HCT116 (cell line): ENCODE results near the gene C11orf58. TPM values are rescaled to one million over a fixed set of nuclear protein-coding genes. Genes with fewer than 3 reads are reported as not detected.

Experiments used
- ATAC-seq: fragments of 200-7000 bp; cut with Tn5 transposase; 2 replicates; pipeline ENCODE4 v1.9.1; 2020; ENCODE audit warnings: mild to moderate bottlenecking, moderate library complexity
- BruUV-seq: library from RNA; stranded (reverse); fragments of 400-500 nt; replicated peaks from 2 replicates; lab custom pipeline; 2021; lab: Mats Ljungman, UMichigan
- CTCF ChIA-PET: fragments of 300-600 bp; sonication (Branson Sonifier 250); formaldehyde crosslinking; loops from one replicate; lab custom pipeline; 2021; ENCODE audit warnings: antibody characterized with exemption; lab: Charles Lee
- POLR2A ChIA-PET: fragments of 300-600, 350-600 bp; sonication (Branson Sonifier 250); formaldehyde crosslinking; loops from one replicate; lab custom pipeline; 2021; ENCODE audit warnings: antibody characterized with exemption; lab: Charles Lee
- RAD21 ChIA-PET, 2 experiments: fragments of 300-600 bp; sonication (Branson Sonifier 250); formaldehyde crosslinking; loops; one replicate each; lab custom pipeline; 2023; ENCODE audit warnings: low total read pairs in 2 of 2; ENCODE audit not compliant: uncharacterized antibody in 2 of 2, unreplicated experiment in 2 of 2, low non-redundant PET in 1 of 2; lab: Charles Lee
- DNase-seq: peaks from one replicate; pipeline ENCODE4 v3.0.0-alpha.2; 2010; ENCODE audit warnings: low read depth, low spot score
- H2AFZ ChIP-seq: fragments of 200-600 bp; shearing (Covaris generic), sonication (generic); 2 replicates; pipeline ENCODE4 v1.6.1; 2017; ENCODE audit warnings: low read depth, mixed run types, mixed read lengths, antibody characterized with exemption, low read length; ENCODE audit not compliant: poor library complexity, severe bottlenecking
- H3K27ac ChIP-seq: 2 replicates; pipeline ENCODE4 v1.5.1; 2012; ENCODE audit warnings: low read depth, low read length
- H3K27me3 ChIP-seq: fragments of 200-600 bp; sonication (generic); 2 replicates; pipeline ENCODE4 v1.6.1; 2016; ENCODE audit warnings: mixed run types, low read length, mixed read lengths; ENCODE audit not compliant: insufficient read depth
- H3K36me3 ChIP-seq, 2 experiments: fragments of 200-500 bp in 1 of 2; fragments of 200-600 bp in 1 of 2; sonication (Bioruptor generic) in 1 of 2; sonication (generic) in 1 of 2; 2 replicates each; pipeline versions ENCODE4 v1.5.1 to v1.6.1; 2014 to 2016; ENCODE audit warnings: low read length in 2 of 2, inconsistent platforms in 1 of 2, mixed read lengths in 1 of 2, mixed run types in 1 of 2; ENCODE audit not compliant: insufficient read depth in 2 of 2, control insufficient read depth in 1 of 2
- H3K4me1 ChIP-seq, 2 experiments: fragments of 200-600 bp in 1 of 2; sonication (generic) in 1 of 2; 2 replicates each; pipeline versions ENCODE4 v1.5.1 to v1.6.1; 2012 to 2017; ENCODE audit warnings: low read length in 2 of 2, inconsistent platforms in 1 of 2, mild to moderate bottlenecking in 1 of 2, mixed read lengths in 1 of 2, mixed run types in 1 of 2, moderate library complexity in 1 of 2; ENCODE audit not compliant: insufficient read depth in 2 of 2, control insufficient read depth in 1 of 2
- H3K4me2 ChIP-seq: fragments of 200-600 bp; sonication (generic); 2 replicates; pipeline ENCODE4 v1.6.1; 2017; ENCODE audit warnings: mixed run types, low read length, mixed read lengths
- H3K4me3 ChIP-seq, 2 experiments: fragments of 200-600 bp in 1 of 2; sonication (generic) in 1 of 2; replicated peaks in 1 of 2; 2 replicates each; pipeline ENCODE4 v1.5.1; 2011 to 2016; ENCODE audit warnings: low read length in 2 of 2, control low read depth in 1 of 2, low read depth in 1 of 2, mild to moderate bottlenecking in 1 of 2, mixed read lengths in 1 of 2, mixed run types in 1 of 2
- H3K79me2 ChIP-seq: fragments of 200-600 bp; sonication (generic); 2 replicates; pipeline ENCODE4 v1.6.1; 2017; ENCODE audit warnings: mild to moderate bottlenecking, mixed run types, low read length, moderate library complexity, mixed read lengths; ENCODE audit not compliant: insufficient read depth
- H3K9ac ChIP-seq: fragments of 200-600 bp; sonication (generic); 2 replicates; pipeline ENCODE4 v1.6.1; 2016; ENCODE audit warnings: low read length, mixed read lengths
- H3K9me2 ChIP-seq: fragments of 200-600 bp; sonication (generic), shearing (Covaris generic); 2 replicates; pipeline ENCODE4 v1.6.1; 2017; ENCODE audit warnings: mixed run types, mild to moderate bottlenecking, moderate library complexity; ENCODE audit not compliant: insufficient read depth
- H3K9me3 ChIP-seq, 2 experiments: fragments of 200-500 bp in 1 of 2; fragments of 200-600 bp in 1 of 2; sonication (Bioruptor generic) in 1 of 2; sonication (generic) in 1 of 2; 2 replicates each; pipeline ENCODE4 v1.6.1; 2014 to 2017; ENCODE audit warnings: low read length in 2 of 2, mixed read lengths in 2 of 2, inconsistent platforms in 1 of 2, low read depth in 1 of 2, mild to moderate bottlenecking in 1 of 2, mixed run types in 1 of 2, moderate library complexity in 1 of 2; ENCODE audit not compliant: control insufficient read depth in 1 of 2, insufficient read depth in 1 of 2
- H4K20me1 ChIP-seq: fragments of 200-600 bp; sonication (generic), shearing (Covaris generic); 2 replicates; pipeline ENCODE4 v1.6.1; 2017; ENCODE audit warnings: mixed run types, mild to moderate bottlenecking, moderate library complexity; ENCODE audit not compliant: insufficient read depth
- CBX3 ChIP-seq: IDR thresholded peaks from 2 replicates; pipeline ENCODE4 v1.6.1; 2012; ENCODE audit warnings: low read depth
- EZH2 ChIP-seq: fragments of 200-600 bp; sonication (generic); IDR thresholded peaks from 2 replicates; pipeline ENCODE4 v1.6.1; 2017; ENCODE audit warnings: antibody characterized with exemption, mixed run types
- EZH2phosphoT487 ChIP-seq: fragments of 200-600 bp; IDR thresholded peaks from 2 replicates; pipeline ENCODE4 v1.6.1; 2018; ENCODE audit warnings: antibody characterized with exemption, borderline replicate concordance
- FOSL1 ChIP-seq: IDR thresholded peaks from 2 replicates; pipeline ENCODE4 v1.6.1; 2012; ENCODE audit warnings: low read depth
- POLR2A ChIP-seq: IDR thresholded peaks from 2 replicates; pipeline ENCODE4 v1.7.0; 2011; ENCODE audit warnings: borderline replicate concordance; ENCODE audit not compliant: insufficient read depth, insufficient read length; ENCODE audit errors: extremely low read depth
- POLR2AphosphoS5 ChIP-seq: IDR thresholded peaks from 2 replicates; pipeline ENCODE4 v1.6.1; 2011; ENCODE audit warnings: mild to moderate bottlenecking, low read depth, low read length, moderate library complexity
- REST ChIP-seq: IDR thresholded peaks from 2 replicates; pipeline ENCODE4 v1.6.1; 2012; ENCODE audit warnings: low read depth
- YY1 ChIP-seq: IDR thresholded peaks from 2 replicates; pipeline ENCODE4 v1.6.1; 2011; ENCODE audit warnings: low read length, low read depth, moderate library complexity, mild to moderate bottlenecking; ENCODE audit not compliant: insufficient replicate concordance; ENCODE audit errors: extremely low read depth
- ZFX ChIP-seq: fragments of 450-650 bp; IDR thresholded peaks from 2 replicates; pipeline ENCODE4 v1.6.1; 2017
- intact Hi-C: fragments of 100-400 bp; cut with micrococcal nuclease; formaldehyde crosslinking; loops from 2 replicates; pipeline ENCODE4 v1.10.0; 2022
- total RNA-seq: library from RNA; stranded (reverse); gene quantifications from one replicate; pipeline ENCODE4 v1.2.1, GENCODE V29; 2021; ENCODE audit not compliant: unreplicated experiment

C11orf58 gene
- total RNA-seq, 1 experiment from 2014 or later, result 108 TPM

GRCh38 chr11:16771350-16772140 is 33.1 kb downstream of the C11orf58 start:
- H3K27me3 ChIP-seq, result peaks cover 1% of the 10 kb centered on the region; the same call in 1 of the 2 replicates
- no peak overlapping the region for H3K4me3 ChIP-seq
- no peak for TF ChIP-seq EZH2phosphoT487
- H3K4me1 ChIP-seq, result no peaks in the 10 kb centered on the region
- H3K36me3 ChIP-seq, result no peaks in the 10 kb centered on the region
- no TSS peak for BruUV-seq
- H3K27ac ChIP-seq, result no peak overlapping the region
- H2AFZ ChIP-seq, result no peak overlapping the region
- H3K9me2 ChIP-seq, result no peaks in the 10 kb centered on the region
- H4K20me1 ChIP-seq, result no peaks in the 10 kb centered on the region
- DNase-seq (no peak), ATAC-seq (no peak)
- H3K79me2 ChIP-seq, result no peaks in the 10 kb centered on the region
- ChIA-PET POLR2A (no interaction called here), CTCF (no interaction called here), RAD21 (no interaction called here)
- intact Hi-C loops, result no loop called here
- H3K9ac ChIP-seq, result no peak overlapping the region
- H3K9me3 ChIP-seq, result no peaks in the 10 kb centered on the region
- H3K4me2 ChIP-seq, result no peak overlapping the region

- Histone ChIP-seq H2AFZ (no peak overlapping the region), H4K20me1 (no peaks in the 10 kb centered on the region), H3K79me2 (no peaks in the 10 kb centered on the region), H3K4me3 (no peak overlapping the region), H3K9ac (no peak overlapping the region), H3K4me2 (no peak overlapping the region), H3K36me3 (no peaks in the 10 kb centered on the region), H3K27ac (no peak overlapping the region), H3K9me3 (no peaks in the 10 kb centered on the region), H3K4me1 (no peaks in the 10 kb centered on the region), H3K9me2 (no peaks in the 10 kb centered on the region), H3K27me3 (no peaks in the 10 kb centered on the region)
- ChIA-PET RAD21 (no interaction called here), CTCF (no interaction called here), POLR2A (no interaction called here)
- no peak for TF ChIP-seq FOSL1
- no peak for TF ChIP-seq ZFX
- no peak for TF ChIP-seq YY1
- TF ChIP-seq POLR2AphosphoS5, result no peak
- no peak for TF ChIP-seq EZH2phosphoT487
- no peak for TF ChIP-seq POLR2A
- no peak for TF ChIP-seq CBX3
- TF ChIP-seq EZH2, result no peak
- TF ChIP-seq REST, result no peak
- no peak for ATAC-seq
- intact Hi-C loops, result no loop called here
- DNase-seq, result no peak
- BruUV-seq, result no TSS peak
These were observed 33.7 kb downstream of the C11orf58 start for GRCh38 chr11:16772141-16772512.
